HG03558 (cell line): ENCODE data around the gene HDAC4.

ENCODE experiments used
- ATAC-seq: cut with Tn5 transposase; IDR thresholded peaks from one replicate; pipeline ENCODE4 v1.9.1; 2021; ENCODE audit warnings: moderate number of reproducible peaks; ENCODE audit not compliant: unreplicated experiment; ENCODE audit errors: extremely low read depth

HDAC4 gene

GRCh38 chr2:239386001-239386670 lies 14.7 kb downstream of the HDAC4 start:
- no peak for ATAC-seq

- ATAC-seq: no peak
Measured at GRCh38 chr2:239385096-239386000, 15.5 kb downstream of the HDAC4 start.

GRCh38 chr2:239383759-239384156 lies 17.1 kb downstream of the HDAC4 start:
- no peak for ATAC-seq

- no peak for ATAC-seq
Measured at GRCh38 chr2:239383036-239383758, 17.6 kb downstream of the HDAC4 start.

- ATAC-seq: no peak
Measured at GRCh38 chr2:239382384-239382880, 18.4 kb downstream of the HDAC4 start.

GRCh38 chr2:239381709-239382134 lies 19.1 kb downstream of the HDAC4 start:
- ATAC-seq: peak; percentile 30

GRCh38 chr2:239380831-239381708 lies 19.8 kb downstream of the HDAC4 start:
- ATAC-seq: peak; percentile 23

GRCh38 chr2:239379641-239380170 lies 21.1 kb downstream of the HDAC4 start:
- no peak for ATAC-seq

- ATAC-seq: no peak
Measured at GRCh38 chr2:239378918-239379640, 21.7 kb downstream of the HDAC4 start.

- no peak for ATAC-seq
Measured at GRCh38 chr2:239378021-239378917, 22.6 kb downstream of the HDAC4 start.

- no peak for ATAC-seq
Measured at GRCh38 chr2:239377591-239377990, 23.2 kb downstream of the HDAC4 start.

GRCh38 chr2:239376942-239377531 lies 23.8 kb downstream of the HDAC4 start:
- ATAC-seq: no peak

GRCh38 chr2:239376351-239376750 lies 24.5 kb downstream of the HDAC4 start:
- ATAC-seq: no peak

GRCh38 chr2:239375278-239376061 lies 25.4 kb downstream of the HDAC4 start:
- no peak for ATAC-seq

- no peak for ATAC-seq
Measured at GRCh38 chr2:239374896-239375277, 25.9 kb downstream of the HDAC4 start.

GRCh38 chr2:239372835-239373234 lies 28.0 kb downstream of the HDAC4 start:
- no peak for ATAC-seq
